HG03469 (cell line): ENCODE measurements around the gene RAD52.

Experiments used
- ATAC-seq: cut with Tn5 transposase; IDR thresholded peaks from one replicate; pipeline ENCODE4 v1.9.1; 2021; ENCODE audit warnings: mild to moderate bottlenecking, moderate library complexity, moderate number of reproducible peaks; ENCODE audit not compliant: unreplicated experiment

Gene RAD52

DNA sequence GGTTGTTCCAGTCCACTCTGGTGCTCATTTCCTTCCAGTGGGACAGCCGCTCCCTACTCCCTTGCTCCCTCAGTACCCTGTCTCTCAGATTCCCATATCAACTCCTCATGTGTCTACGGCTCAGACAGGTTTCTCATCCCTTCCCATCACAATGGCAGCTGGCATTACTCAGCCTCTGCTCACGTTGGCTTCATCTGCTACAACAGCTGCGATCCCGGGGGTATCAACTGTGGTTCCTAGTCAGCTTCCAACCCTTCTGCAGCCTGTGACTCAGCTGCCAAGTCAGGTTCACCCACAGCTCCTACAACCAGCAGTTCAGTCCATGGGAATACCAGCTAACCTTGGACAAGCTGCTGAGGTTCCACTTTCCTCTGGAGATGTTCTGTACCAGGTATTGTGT lies 69.9 kb downstream of the RAD52 start:
- no peak for ATAC-seq

DNA sequence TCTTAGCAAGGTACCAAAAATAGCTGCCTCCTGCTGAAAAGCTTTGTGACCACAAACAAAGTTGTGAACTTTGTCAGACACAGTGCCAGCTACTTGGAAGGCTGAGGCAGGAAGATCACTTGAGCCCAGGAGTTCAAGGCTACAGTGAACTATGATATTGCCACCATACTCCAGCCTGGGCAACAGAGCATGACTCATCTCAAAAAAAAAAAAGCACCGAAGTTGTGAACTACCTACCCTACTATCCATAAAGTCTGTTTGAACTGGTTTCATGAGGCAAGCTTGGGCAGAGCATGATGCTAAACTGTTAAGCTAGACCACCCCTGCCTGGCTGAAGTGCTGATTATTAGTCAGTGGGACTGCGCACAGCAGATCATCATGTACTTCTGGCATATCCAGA lies 75.5 kb downstream of the RAD52 start:
- ATAC-seq: no peak

DNA sequence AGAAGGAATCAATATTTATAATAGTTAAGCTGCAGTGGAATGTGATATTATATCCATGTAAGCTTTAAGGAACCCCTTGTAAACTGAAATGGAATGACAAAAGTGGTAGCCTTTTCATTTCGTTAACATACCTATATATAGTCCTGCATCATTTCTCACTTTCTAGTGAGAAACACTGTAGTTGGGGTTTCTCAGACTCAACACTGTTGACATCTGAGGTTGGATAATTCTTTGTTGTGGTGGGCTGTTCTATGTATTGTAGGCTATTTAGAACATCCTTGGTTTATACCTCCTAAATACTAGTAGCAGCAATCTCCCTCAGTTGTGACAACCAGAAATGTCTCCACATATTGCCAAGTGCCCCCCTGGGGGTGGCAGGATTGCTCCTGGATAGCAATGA lies 79.1 kb downstream of the RAD52 start:
- ATAC-seq: no peak

DNA sequence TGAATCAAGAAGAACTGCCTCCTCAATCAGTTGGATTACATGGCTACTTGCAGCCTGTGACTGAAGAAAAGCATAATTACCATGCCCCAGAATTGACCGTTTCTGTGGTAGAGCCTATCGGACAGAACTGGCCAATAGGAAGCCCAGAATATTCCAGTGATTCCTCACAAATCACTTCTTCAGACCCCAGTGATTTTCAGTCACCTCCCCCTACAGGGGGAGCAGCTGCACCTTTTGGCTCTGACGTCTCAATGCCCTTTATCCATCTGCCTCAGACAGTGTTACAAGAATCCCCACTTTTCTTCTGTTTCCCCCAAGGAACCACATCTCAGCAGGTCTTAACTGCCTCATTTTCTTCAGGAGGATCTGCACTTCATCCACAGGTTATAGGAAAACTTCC lies 80.8 kb downstream of the RAD52 start:
- ATAC-seq: no peak

DNA sequence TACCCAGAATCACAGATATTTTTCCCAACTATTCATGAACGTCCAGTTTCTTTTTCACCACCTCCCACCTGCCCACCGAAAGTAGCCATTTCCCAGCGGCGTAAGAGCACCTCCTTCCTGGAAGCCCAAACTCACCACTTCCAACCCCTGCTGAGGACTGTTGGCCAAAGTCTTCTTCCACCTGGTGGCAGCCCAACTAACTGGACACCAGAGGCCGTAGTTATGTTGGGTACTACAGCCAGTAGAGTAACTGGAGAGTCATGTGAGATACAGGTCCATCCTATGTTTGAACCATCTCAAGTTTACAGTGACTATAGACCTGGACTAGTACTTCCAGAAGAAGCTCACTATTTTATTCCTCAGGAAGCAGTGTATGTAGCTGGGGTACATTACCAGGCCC lies 81.6 kb downstream of the RAD52 start:
- ATAC-seq: no peak

DNA sequence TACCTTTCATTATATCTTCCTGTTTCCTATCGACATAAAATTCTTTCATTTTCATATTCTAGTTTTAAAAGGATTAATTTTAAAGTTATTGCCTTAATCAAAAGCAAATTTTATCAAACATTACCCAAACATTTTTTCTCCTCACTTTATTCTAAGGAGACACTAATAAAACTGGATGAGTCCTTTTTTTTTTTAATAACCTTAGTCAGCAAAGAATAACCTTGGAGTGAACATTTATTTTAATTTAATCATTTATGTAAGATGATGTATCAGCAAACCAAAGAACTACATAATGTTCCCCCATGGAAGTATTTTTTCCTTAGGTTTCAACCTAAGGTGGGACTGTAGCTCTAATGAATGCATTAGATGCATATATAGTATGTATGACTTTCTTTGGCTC lies 83.9 kb downstream of the RAD52 start:
- ATAC-seq: no peak

DNA sequence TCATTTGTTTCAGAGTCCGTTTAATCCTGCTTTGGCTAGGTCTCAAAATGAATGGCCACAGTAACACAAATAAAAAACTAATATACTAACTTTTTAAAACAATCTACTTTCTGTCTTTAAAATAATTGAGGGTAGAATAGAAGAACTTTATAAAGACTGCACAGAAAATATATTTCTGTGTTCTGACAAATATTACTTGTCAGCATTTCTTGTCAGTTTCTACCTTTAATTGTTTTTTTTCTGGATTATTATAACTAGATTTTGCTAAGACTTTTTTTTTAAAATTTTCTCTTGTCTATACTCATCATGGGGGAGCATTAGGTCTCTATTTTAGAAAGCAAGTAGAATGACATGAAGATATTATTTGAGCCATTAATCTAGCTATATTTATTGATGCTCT lies 86.2 kb downstream of the RAD52 start:
- no peak for ATAC-seq

DNA sequence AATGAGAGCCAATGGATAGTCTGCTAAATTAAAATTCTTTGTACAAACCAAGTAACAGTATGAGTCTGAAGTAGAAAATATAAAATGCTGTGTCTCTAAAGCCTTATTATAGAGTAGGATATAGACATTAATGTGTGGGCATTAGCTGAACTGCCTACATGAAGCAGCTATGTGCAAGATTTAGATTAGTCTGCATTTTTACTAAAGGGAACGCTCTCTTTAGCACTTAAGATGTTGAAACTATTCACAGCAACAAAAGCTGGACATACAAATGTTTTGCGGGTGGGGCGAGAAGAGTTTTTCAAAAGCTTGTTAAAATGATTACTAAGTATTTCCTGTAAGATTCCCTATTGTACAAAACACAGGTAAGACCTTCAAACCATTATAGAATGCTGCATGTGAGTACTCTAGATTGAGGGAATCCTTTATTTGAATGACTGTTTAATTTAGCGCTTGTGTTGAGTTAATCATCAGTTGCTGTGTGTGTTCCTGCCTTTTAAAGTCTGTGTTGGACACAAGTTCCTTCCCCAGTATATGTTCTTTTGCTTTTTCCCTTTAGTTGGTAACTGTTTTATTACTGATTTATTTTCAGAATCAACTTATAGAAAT lies 87.1 kb downstream of the RAD52 start:
- ATAC-seq: no peak
